Karpas-422 (cell line): ENCODE data around the gene RALGDS. TPM values are rescaled to one million over a fixed set of nuclear protein-coding genes. Genes with fewer than 3 reads are reported as not detected.

Experiments used
- DNase-seq: peaks from one replicate; pipeline ENCODE4 v3.0.0-alpha.2; 2015
- H2AFZ ChIP-seq: fragments of 200-600 bp; sonication (generic); 2 replicates; pipeline ENCODE4 v1.6.1; 2014; ENCODE audit warnings: antibody characterized with exemption, low read length, mixed read lengths
- H3K27ac ChIP-seq: fragments of 200-600 bp; sonication (generic); 2 replicates; pipeline ENCODE4 v1.5.1; 2014; ENCODE audit warnings: mild to moderate bottlenecking, low read length, moderate library complexity
- H3K27me3 ChIP-seq: fragments of 200-600 bp; sonication (generic); 2 replicates; pipeline ENCODE4 v1.6.1; 2014; ENCODE audit warnings: low read length, mixed read lengths
- H3K36me3 ChIP-seq: fragments of 200-600 bp; sonication (generic); 2 replicates; pipeline ENCODE4 v1.6.1; 2014; ENCODE audit warnings: low read length, mixed read lengths; ENCODE audit not compliant: insufficient read depth
- H3K4me1 ChIP-seq: fragments of 200-600 bp; sonication (generic); 2 replicates; pipeline ENCODE4 v1.6.1; 2014; ENCODE audit warnings: mild to moderate bottlenecking, low read length, mixed read lengths
- H3K4me2 ChIP-seq: fragments of 200-600 bp; sonication (generic); 2 replicates; pipeline ENCODE4 v1.6.1; 2014; ENCODE audit warnings: low read length, low read depth, mild to moderate bottlenecking; ENCODE audit not compliant: poor library complexity, severe bottlenecking
- H3K4me3 ChIP-seq: fragments of 200-600 bp; sonication (generic); 2 replicates; pipeline ENCODE4 v1.5.1; 2014; ENCODE audit warnings: mild to moderate bottlenecking, antibody characterized with exemption, low read length, mixed read lengths
- H3K79me2 ChIP-seq: fragments of 200-600 bp; sonication (generic); 2 replicates; pipeline ENCODE4 v1.6.1; 2014; ENCODE audit warnings: mild to moderate bottlenecking, low read length, mixed read lengths
- H3K9ac ChIP-seq: fragments of 200-600 bp; sonication (generic); 2 replicates; pipeline ENCODE4 v1.6.0; 2014; ENCODE audit warnings: low read length
- H3K9me2 ChIP-seq: fragments of 200-600 bp; sonication (generic), shearing (Covaris generic); replicated peaks from 2 replicates; pipeline ENCODE4 v1.6.0; 2014; ENCODE audit warnings: mild to moderate bottlenecking, low read length, moderate library complexity; ENCODE audit not compliant: insufficient read depth
- H3K9me3 ChIP-seq: fragments of 300-700, 200-600 bp; sonication (generic); 2 replicates; pipeline ENCODE4 v1.6.1; 2014; ENCODE audit warnings: low read length, mixed read lengths
- H4K20me1 ChIP-seq: fragments of 200-600 bp; sonication (generic); 2 replicates; pipeline ENCODE4 v1.6.1; 2014; ENCODE audit warnings: mild to moderate bottlenecking, antibody characterized with exemption, low read length, low read depth; ENCODE audit not compliant: insufficient read depth
- total RNA-seq: library from RNA; depleted of rRNA; stranded (reverse); fragments of >200 nt; shearing (Covaris generic); gene quantifications from 2 replicates; pipeline ENCODE4 v1.2.3, GENCODE V29; 2014; ENCODE audit warnings: low replicate concordance

RALGDS gene
- total RNA-seq, 1 experiment from 2014 or later: 69.2 TPM

DNA sequence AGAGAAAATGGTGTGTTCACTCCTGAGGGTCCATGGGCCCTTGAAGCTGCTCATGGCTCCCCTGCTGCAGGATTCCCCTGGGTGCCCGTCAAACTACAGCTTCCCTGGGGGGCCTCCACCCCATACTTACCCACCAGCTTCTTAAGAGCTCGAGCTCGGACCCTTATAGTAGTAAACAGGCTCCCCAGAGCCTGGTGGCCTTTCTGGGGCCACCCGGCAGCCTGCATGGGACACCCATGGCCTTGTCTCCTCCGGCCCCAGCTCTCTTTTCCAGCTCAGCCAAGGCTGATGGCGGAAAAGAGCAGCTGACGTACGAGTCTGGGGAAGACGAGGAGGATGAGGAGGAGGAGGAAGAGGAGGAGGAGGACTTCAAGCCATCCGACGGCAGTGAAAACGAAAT lies 63.5 kb downstream of the RALGDS start:
- Histone ChIP-seq H3K36me3 (no peaks in the 10 kb centered on the region), H3K27me3 (no peaks in the 10 kb centered on the region), H3K27ac (no peak overlapping the region), H3K79me2 (no peaks in the 10 kb centered on the region), H4K20me1 (no peaks in the 10 kb centered on the region), H3K9ac (no peak overlapping the region), H3K4me3 (no peak overlapping the region), H2AFZ (no peak overlapping the region), H3K4me1 (peaks cover 3% of the 10 kb centered on the region; the same call in 1 of the 2 replicates), H3K9me2 (no peaks in the 10 kb centered on the region), H3K9me3 (no peaks in the 10 kb centered on the region), H3K4me2 (no peak overlapping the region)
- no peak for DNase-seq

DNA sequence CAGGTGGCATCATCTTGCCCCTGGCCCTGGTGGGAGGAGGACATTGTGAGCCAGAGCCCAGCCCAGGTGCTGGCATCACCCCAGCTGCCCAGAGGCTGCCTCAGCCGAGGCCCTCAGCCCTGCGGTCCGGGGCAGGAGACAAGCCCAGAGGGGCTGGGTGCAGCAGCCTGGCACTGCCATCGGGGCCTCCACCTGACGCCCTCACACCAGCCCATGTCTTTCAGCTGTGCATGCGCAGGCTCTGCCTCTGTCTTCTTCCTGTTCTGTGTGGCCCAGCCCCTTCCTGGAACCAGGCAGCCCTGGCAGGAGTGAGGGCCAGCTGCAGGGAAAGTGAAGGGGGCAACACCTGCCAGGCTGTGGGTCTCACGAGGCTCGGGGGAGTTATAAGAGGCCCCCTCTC lies 64.0 kb downstream of the RALGDS start:
- no peaks in the 10 kb centered on the region for H3K27me3 ChIP-seq
- no peak overlapping the region for H3K4me3 ChIP-seq
- no peaks in the 10 kb centered on the region for H3K9me2 ChIP-seq
- H3K4me2 ChIP-seq: no peak overlapping the region
- no peaks in the 10 kb centered on the region for H3K36me3 ChIP-seq
- no peaks in the 10 kb centered on the region for H3K9me3 ChIP-seq
- H3K9ac ChIP-seq: no peak overlapping the region
- H3K79me2 ChIP-seq: no peaks in the 10 kb centered on the region
- H3K27ac ChIP-seq: no peak overlapping the region
- H2AFZ ChIP-seq: no peak overlapping the region
- H3K4me1 ChIP-seq: peaks cover 3% of the 10 kb centered on the region; the same call in 1 of the 2 replicates
- DNase-seq: no peak
- H4K20me1 ChIP-seq: no peaks in the 10 kb centered on the region

DNA sequence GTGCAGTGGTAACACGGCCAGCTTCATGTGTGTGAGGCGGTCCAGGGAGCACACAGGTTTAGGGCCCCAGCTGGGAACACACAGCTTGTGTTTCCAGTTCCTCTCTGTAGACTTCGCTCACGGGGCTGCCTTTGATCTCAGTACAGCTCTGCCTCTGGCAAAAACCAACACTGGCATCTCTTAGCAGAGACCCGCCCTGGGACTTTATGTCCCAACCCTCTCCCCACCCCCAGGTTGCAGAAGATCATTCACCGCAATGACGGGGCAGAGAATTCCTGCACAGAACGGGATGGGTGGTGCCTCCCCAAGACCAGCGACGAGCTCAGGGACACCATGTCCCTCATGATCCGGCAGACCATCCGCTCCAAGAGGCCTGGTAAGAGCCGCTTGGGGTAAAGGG lies 64.5 kb downstream of the RALGDS start:
- Histone ChIP-seq H3K27me3 (no peaks in the 10 kb centered on the region), H3K36me3 (no peaks in the 10 kb centered on the region), H2AFZ (no peak overlapping the region), H3K9ac (no peak overlapping the region), H3K4me3 (no peak overlapping the region), H3K4me2 (no peak overlapping the region), H4K20me1 (no peaks in the 10 kb centered on the region), H3K79me2 (no peaks in the 10 kb centered on the region), H3K4me1 (peaks cover 3% of the 10 kb centered on the region; the same call in 1 of the 2 replicates), H3K9me2 (no peaks in the 10 kb centered on the region), H3K9me3 (no peaks in the 10 kb centered on the region), H3K27ac (no peak overlapping the region)
- no peak for DNase-seq

- DNase-seq: no peak
- Histone ChIP-seq H3K4me3 (no peak overlapping the region), H3K27me3 (no peaks in the 10 kb centered on the region), H3K36me3 (no peaks in the 10 kb centered on the region), H3K9ac (no peak overlapping the region), H3K4me1 (peaks cover 3% of the 10 kb centered on the region; the same call in 1 of the 2 replicates), H3K27ac (no peak overlapping the region), H3K9me2 (no peaks in the 10 kb centered on the region), H3K4me2 (no peak overlapping the region), H2AFZ (no peak overlapping the region), H3K79me2 (no peaks in the 10 kb centered on the region), H4K20me1 (no peaks in the 10 kb centered on the region), H3K9me3 (no peaks in the 10 kb centered on the region)
Observed at GRCh38 chr9:133055788-133056420, 65.1 kb downstream of the RALGDS start.

DNA sequence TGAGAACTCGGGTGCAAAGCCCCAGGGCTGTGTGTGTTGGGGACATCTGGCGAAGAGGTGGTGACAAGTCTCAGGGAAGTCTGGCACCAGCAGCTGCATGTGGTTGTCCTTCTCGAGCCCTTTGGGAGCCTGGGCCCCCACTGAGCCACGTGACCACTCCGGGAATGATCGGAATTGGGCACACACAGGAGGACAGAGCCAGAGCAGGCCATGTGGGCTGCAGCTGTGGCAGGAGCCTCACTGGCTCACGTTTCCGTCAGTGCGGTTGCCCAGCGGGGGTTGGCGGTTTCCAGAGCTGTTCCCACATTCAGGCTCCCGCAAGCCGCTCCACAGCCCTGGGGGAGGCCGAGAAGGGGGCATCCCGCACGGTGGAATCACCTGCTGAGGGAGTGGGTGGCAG lies 66.1 kb downstream of the RALGDS start:
- Histone ChIP-seq H3K27me3 (no peaks in the 10 kb centered on the region), H4K20me1 (no peaks in the 10 kb centered on the region), H3K9me3 (no peaks in the 10 kb centered on the region), H3K9ac (no peak overlapping the region), H3K4me3 (no peak overlapping the region), H3K79me2 (no peaks in the 10 kb centered on the region), H3K27ac (no peak overlapping the region), H3K36me3 (peaks cover 3% of the 10 kb centered on the region; the same call in 1 of the 2 replicates), H2AFZ (no peak overlapping the region), H3K4me1 (no peaks in the 10 kb centered on the region), H3K4me2 (no peak overlapping the region), H3K9me2 (no peaks in the 10 kb centered on the region)
- DNase-seq: no peak

DNA sequence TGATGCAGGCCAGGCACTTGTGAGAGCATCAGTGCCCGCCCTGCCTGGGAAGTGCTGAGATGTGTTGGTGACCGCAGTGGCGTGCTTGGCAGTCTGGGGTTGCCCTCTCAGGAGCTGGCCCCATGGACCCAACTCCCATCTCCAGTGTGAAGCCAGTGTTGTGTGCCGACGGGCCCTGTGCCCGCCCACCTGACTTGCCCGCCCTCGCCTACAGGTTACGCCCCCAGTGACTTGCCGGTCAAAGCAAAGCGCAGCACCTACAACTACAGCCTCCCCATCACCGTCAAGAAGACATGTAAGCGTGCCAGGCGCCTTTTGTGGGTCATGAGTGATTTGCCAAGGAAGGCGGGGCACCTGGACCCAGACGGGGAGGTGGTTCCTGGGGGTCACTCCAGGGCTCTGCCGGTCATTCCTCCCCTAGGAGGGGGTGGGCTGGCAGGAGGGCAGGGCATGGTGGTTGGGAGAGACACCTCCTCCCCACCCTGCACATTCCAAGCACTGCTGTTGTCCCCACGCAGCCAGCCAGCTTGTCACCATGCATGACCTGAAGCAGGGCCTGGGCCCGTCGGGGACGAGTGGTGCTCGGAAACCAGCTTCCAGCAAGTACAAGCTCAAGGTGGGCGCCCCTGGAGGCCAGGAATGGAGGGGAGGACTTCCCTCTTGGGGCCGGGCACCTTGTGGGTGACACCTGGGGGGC lies 66.7 kb downstream of the RALGDS start:
- no peaks in the 10 kb centered on the region for H4K20me1 ChIP-seq
- H3K9me2 ChIP-seq: no peaks in the 10 kb centered on the region
- peaks cover 4% of the 10 kb centered on the region; the same call in 1 of the 2 replicates for H3K36me3 ChIP-seq
- no peaks in the 10 kb centered on the region for H3K79me2 ChIP-seq
- H2AFZ ChIP-seq: no peak overlapping the region
- H3K27ac ChIP-seq: no peak overlapping the region
- H3K4me2 ChIP-seq: no peak overlapping the region
- H3K4me3 ChIP-seq: no peak overlapping the region
- H3K9ac ChIP-seq: no peak overlapping the region
- H3K4me1 ChIP-seq: no peaks in the 10 kb centered on the region
- no peak for DNase-seq
- H3K9me3 ChIP-seq: no peaks in the 10 kb centered on the region
- no peaks in the 10 kb centered on the region for H3K27me3 ChIP-seq

DNA sequence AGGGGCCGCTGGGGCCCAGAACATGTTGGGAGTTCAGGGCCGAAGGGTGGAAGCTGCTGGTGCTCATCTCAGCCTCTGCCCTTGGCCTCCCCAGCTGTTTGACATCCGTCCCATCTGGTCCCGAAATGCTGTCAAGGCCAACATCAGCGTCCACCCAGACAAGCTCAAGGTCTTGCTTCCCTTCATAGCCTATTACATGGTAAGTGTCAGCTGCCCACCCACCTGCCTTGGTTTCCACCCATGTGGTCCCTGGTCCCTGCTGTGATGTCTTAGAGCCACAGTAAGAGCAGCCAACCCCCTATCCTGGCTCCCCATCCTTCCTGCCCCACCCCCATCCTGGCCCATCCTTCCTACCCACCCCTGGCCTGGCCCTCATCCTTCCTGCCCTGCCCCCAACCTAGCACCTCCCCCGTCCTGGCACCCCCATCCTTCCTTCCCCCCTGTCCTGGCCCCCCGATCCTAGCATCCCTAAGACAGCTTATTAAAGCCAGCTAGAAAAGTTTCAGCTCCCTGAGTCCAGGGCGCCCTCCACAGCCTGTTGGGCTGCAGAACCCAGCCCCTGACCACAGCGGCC lies 69.0 kb downstream of the RALGDS start:
- H2AFZ ChIP-seq: no peak overlapping the region

DNA sequence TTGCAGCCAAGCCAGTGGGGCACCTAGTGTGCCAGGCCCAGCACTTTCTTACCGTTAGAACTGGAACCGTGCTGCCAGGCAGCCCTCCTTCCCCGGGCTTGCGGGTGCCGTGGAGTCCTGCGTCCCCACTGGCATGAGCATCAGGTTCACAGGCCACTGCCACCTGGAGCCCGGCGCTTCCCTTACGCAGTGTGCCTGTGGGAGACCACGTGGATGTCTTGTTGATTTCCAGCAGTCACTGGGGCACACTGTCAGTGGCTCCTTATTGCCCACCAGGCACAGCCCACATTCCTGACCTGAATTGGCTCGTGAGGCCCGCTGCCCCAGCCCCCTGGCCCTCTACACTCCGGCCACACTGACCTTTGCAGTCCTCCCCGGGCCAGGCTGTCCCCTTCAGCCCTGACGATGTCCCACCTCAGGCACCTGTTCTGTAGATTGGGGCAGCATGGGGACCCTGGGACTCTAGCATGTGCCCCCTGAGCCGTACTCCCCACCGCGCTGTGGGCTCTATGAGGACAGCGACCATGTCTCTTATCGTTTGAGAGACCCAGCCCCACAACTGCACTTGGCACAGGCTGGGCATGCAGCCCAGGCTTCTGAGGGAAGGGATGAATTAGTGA lies 69.6 kb downstream of the RALGDS start:
- Histone ChIP-seq H3K36me3 (peaks cover 4% of the 10 kb centered on the region; the same call in 1 of the 2 replicates), H3K4me1 (no peaks in the 10 kb centered on the region), H2AFZ (no peak overlapping the region)

More for the DNA sequence above, 69.0 kb downstream of the RALGDS start:
- H3K4me1 ChIP-seq: no peaks in the 10 kb centered on the region
- H3K27ac ChIP-seq: no peak overlapping the region
- H3K9me2 ChIP-seq: no peaks in the 10 kb centered on the region
- H3K36me3 ChIP-seq: peaks cover 4% of the 10 kb centered on the region; the same call in 1 of the 2 replicates
- H3K27me3 ChIP-seq: no peaks in the 10 kb centered on the region
- H4K20me1 ChIP-seq: 0 out of 2 replicates have a peak, but pooled peaks cover 4% of the 10 kb centered on the region
- H3K79me2 ChIP-seq: no peaks in the 10 kb centered on the region; the same call in 1 of the 2 replicates
- no peak for DNase-seq
- H3K4me3 ChIP-seq: no peak overlapping the region
- no peaks in the 10 kb centered on the region for H3K9me3 ChIP-seq
- no peak overlapping the region for H3K4me2 ChIP-seq
- H3K9ac ChIP-seq: no peak overlapping the region

More for the DNA sequence above, 69.6 kb downstream of the RALGDS start:
- Histone ChIP-seq H3K27ac (no peak overlapping the region), H3K4me3 (no peak overlapping the region), H3K79me2 (no peaks in the 10 kb centered on the region; the same call in 1 of the 2 replicates), H4K20me1 (0 out of 2 replicates have a peak, but pooled peaks cover 4% of the 10 kb centered on the region), H3K4me2 (no peak overlapping the region), H3K9me2 (no peaks in the 10 kb centered on the region), H3K9ac (no peak overlapping the region), H3K27me3 (no peaks in the 10 kb centered on the region), H3K9me3 (no peaks in the 10 kb centered on the region)
- DNase-seq: no peak
